ENCODE measurements around the gene MORN1.
A peak's percentile ranks its signal among the peaks of the same experiment; 100 is the strongest.

The MORN1 gene

DNA sequence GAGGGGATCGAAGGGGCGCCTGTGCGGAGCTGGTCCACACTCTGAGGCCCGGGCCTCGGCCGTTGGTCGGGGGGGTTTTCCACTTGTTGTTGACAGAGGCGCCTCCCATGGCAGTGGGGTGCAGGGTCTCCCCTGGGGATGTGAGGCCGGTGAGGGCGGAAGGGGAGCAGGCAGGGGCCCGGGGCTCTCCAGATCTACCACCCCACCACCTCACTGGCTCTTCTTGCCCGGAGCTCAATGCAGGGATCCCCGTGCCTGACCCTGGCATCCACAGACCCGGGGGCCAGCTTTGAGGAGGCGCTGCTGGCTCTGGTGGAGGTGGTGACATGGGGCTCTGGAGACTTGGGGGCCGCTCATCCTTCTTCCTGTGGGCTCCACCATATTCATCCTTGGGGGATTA lies 28.1 kb upstream of the MORN1 start:
- DNase-seq (ENCODE audit: low spot score): no peak

DNA sequence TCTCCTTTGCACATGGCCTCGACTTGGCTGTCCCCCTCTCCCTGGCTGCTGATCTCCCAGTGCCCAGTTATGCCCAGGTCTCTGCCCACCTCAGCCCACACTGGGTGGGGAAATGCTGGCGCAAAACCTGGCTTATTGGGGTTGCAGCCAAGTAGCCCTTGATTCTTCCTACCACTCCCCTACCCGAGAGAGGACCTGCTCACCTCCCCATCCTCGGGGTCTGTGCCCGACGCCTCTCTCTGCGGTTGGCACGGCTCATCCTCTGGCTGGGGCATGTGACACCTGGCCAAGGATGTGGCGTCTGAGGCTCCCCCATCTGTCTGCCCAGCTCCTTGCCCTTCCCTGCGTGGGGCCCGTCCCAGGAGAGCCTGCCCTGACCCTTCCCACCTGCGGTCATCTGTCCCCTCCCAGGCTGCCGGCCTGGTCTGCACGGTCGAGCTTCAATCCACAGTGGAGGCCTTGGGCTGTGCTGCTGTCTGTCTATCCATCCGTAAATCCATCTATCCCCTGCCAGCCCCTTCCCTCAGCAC lies 27.5 kb upstream of the MORN1 start:
- DNase-seq (ENCODE audit: low spot score): no peak

DNA sequence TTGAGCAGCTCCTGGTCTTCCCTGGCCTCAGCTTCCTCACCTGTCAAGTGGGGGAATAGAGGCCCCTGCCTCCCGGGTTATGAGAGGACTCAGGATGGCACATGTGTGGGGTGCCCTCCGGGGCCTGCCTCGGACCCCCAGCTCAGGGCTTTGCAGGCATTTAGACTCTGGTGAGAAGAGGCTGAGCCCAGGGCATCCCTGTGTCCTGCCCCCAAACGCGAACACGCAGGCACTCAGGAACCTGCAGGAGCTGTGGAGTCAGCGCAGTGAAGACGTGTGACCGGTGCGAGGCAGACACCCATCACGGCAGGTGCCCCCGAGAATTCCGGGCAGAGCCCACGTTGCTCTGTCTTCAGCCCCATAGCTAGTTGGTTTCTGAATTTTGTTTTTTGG lies 26.5 kb upstream of the MORN1 start:
- no peak for DNase-seq (ENCODE audit: low spot score)

DNA sequence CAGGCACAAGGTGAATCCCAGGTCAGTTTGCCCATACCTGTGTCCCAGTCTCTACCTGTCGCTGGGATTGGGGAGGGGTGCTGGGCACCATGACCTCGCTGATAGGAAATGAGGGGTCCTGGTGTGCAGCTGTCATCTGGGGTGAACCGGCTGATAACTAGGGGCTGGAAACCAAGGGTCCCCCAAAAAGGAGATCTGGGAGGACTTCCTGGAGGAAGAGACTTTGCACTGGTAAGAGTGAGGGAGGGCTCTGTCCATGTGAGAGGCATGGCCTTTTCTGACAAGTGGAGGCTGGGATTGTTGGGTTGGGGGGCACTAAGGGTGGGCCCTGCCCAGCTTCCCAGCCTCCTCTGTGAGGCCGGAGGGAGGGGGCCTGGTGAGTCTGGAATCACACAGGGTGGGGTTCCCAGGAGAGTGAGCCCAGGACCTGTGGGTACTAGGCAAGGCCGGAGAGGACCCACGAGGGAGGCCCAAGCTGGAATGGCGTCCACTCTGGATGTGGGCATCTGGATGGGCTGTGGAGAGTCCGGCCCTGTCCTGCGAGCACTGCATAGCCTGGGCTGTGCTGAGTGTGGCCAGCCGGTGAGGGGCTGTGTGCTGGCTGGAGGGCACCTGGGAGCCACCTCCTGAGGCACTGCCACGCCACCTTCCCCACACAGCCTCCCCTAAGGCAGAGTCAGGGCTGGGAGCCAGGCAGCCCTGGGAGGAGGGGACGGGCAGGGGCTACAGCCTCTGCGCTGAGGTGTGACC lies 25.9 kb upstream of the MORN1 start:
- DNase-seq (ENCODE audit: low spot score): no peak

DNA sequence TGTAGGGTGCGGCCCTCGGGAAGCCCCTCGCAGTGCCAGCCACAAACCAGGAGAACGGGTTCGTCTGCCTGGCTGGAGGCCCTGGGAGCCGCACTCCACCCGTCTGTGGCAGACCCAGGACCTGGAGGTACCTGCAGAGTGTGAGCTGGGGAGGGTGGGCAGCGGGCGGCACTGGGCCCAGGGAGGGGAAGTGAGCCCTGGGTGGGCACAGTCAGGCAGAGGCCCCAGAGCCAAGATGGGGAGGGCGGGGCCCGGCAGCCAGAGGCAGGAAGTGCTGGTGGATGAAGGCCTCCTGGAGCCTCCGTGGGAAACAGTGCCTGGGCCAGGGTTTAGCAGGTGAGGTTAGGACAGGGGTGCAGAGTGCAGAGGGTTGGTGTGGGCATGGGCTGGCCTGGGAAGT lies 25.0 kb upstream of the MORN1 start:
- DNase-seq (ENCODE audit: low spot score): peak; percentile 15

DNA sequence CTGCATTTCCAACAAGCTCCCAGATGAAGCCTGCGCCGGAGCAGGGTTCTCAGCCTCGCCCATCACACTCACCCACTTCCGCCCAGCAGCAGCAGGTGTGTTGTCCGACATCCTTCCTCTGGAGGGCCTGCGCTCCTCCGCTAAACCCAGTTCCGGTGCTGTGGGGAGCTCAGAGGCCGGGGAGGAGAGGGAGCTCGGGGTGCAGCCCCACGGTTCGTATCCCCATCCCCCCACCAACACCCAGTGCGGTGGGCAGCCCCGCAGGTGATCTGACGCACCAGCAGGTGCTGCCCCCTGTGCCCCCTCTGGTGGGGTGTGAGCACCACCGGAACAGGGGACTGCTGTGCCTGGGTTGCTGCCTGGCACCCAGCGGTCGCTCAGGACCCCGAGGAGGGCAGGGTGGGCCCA lies 24.5 kb upstream of the MORN1 start:
- peak; percentile 34 for DNase-seq (ENCODE audit: low spot score)

DNA sequence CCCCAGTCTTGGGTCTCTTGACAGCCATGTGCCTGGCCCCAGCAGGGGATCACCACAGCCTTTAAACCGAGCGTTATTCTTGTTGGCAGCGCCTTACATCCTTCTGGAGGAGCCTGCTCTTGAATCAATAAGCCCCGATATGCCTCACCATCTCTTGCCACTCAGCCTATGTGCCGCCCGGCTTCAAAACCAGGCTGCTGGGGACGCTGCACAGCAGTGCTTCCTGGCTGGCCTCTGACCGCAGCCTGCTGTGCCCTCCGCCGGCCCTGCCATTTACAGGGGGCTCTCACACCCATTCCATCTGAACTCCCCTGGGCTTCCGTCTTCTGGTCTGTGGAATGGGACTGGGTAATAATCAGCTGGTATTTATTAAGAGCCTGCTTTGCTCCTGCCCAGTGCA lies 24.0 kb upstream of the MORN1 start:
- DNase-seq (ENCODE audit: low spot score): no peak

DNA sequence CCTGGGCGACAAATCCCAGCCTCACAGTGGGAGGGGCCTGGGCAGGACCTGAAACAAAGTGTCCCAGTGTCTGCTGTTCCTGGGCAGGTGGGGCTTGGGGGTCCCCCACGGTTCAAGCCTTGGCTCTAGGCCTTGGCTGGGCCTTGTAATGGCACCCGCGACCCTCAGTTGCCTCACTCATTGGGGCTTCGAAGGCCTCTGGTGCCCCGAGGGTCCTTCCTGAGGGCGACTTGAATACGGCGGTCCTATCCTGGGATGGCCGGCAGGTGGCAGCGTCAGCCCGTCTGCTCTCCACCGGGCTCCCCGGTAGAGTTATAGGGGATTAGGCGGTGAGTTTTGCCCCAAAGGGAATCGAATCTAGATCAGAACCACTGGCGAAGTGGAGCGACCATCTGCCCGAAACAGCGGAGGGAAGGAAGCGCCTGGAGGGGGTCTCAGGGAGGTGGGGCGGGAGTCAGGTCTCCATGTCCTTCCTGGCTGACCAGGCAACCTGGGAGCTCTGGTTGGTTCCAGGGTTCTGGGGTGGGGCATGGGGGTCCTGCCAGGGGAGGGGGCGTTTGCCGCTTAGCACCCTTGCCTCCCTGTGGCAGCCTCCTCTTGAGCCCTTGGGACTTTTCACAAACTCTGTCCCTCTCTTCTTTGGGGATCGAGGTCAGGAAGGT lies 23.1 kb upstream of the MORN1 start:
- DNase-seq (ENCODE audit: low spot score): peak; percentile 89

DNA sequence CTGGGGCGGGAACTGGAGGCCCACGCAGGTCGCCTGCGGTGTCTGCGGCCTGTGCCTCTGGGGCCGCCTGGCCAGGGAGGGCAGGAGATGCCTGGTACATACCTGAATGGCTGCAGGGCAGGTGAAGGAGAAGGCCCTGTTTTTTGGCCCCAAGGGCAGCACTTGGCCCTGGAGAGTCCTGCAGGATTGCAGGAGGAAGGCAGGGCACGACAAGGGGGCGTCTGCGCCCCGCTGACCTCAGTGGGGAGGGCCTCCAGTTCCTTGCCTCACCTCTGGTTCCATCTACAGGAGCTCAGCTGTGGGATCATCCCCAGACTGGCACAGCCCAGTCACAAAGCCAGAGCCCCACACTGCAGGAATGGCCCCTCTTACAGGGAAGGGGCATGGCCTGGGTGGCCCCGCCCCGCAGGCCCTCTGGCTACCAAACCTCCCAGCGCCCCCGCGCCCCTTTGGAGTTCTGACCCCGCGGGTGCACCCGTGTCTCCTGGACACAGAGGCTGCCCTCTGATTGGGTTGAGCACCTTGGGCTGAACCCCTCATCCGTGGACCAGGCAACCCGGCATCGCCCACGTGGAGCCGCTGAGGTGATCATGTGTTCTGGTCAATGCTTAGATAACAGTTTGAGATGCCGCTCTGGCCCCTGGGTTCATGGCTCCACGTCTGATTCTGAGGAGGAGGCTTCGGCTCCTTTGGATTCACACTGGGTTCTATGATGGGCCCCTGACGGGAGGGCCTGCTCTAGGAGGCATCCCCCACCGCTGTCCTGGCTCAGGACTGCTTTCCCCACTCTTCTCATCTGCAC lies 22.3 kb upstream of the MORN1 start:
- DNase-seq (ENCODE audit: low spot score): peak; percentile 25

DNA sequence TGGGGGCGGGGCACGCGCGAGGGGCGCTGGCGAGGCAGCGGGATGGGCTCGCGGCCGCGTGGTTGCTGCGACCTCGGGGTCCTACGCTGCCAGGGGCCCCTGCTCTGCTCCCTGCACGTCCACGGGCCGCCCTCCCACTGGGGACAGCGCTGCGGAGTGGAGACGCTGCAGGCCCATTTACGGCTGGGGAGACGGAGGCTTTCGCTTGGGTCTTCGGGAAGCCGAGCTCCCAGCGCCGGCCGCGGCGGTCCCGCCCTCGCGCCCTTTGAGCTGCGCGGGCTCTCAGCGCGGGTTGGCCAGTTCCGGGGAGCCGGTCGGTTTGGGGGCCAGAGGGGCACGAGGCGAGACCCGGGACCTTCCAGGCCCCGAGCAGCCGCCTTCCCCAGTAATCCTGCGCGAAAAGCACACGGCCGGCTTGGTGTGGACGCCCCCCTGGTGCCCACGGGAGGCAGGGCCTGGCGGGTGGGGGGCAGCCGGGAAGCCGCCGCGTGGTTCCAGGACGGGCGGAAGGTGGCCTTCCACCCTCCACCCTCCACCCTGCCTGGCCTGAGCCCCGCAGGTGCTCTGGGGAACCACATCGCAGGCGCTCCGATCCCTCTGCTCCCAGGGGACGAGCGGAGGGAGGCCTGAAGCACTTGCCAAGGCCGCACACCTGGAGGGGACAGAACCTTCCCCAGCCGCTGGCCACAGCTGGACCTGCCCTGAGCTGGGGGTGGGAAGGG lies 21.6 kb upstream of the MORN1 start:
- DNase-seq (ENCODE audit: low spot score): peak; percentile 63

DNA sequence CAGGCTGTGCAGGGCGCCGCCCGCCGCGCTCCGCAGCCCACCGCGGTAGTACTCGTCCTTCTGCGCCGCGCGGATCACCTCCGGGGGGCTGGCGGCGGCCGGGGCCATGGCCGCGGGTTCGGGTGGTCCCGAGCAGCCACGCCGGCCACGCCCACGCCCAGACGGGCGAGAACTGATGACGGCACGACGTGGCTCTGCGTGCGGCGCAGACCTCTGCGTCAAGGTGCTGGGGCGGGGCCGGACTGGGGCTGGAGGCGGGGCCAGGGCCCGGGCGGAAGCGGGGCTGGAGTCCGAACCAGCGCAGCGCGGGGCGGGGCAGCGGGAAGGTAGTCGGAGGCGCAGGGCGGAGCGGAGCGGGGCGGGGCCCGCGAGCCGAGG lies 21.0 kb upstream of the MORN1 start, which contains the start of gene PEX10:
Gene PEX10, minus strand, starts transcription at position 170 of the 378 bp plus-strand sequence. Its CDS starts 62 bp downstream, at position 108.
- DNase-seq (ENCODE audit: low spot score): peak; percentile 97

DNA sequence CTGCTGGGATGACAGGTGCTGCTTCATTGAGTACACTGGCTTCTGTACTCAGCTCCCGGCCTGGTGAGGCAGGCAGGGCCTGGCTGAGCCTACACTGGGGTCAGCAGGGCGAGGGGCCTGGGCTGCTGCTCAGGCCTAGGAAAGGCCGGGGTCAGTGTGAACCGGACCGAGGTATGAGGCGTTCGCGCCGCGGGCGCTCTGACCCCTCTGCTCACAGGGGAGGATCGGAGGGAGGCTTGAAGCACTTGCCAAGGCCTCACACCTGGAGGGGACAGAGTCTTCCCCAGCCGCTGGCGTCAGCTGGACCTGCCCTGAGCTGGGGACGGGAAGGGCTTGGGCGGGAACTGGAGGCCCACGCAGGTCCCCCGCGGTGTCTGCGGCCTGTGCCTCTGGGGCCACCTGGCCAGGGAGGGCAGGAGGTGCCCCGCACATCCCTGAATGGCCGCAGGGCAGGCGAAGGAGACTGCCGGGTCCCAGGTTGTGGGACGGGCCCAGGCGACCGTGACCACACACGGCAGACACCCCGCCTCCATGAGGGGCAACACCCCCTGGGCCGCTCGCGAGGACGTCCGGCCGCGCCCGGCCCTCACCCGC lies 20.5 kb upstream of the MORN1 start:
- no peak for DNase-seq (ENCODE audit: low spot score)

DNA sequence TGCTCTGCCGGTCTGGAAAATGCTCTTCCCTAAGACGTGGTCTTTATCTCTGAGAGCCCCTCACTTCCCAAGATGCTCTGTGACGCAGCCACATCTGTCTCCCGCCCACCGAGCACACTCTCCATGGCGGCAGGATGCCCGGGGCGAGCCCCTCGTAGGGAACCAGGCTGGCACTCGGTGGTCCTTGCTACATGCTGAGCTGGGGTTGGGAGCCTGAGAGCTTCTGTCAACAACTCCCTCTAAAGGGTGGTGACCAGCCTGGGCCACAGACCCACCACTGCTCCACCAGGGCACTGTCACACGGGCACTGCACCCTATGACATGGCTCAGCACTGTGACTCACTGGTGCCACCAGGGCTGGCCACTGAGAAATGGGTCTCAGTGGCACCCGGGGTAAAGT lies 18.4 kb upstream of the MORN1 start:
- DNase-seq (ENCODE audit: low spot score): no peak

DNA sequence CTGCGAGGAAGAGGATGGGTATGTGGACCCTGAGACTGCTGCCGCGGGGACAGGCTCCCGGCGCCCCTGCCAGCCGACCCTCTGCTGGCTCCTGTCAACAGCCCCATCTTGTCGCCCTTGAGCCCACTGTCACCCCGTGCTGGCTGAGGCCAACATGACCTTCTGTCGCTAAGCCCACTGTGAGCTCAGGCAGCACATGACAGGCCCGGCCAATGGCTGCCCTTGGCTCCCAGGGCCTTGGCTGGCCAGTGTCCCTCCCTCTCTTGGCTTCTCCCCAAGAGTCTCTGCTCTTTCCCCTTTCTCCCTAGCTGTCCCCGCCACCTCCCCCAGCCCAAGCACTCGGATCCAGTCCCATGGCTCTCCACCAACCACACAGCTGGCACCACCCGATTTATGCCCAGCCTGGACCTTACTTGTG lies 17.5 kb upstream of the MORN1 start:
- no peak for DNase-seq (ENCODE audit: low spot score)

DNA sequence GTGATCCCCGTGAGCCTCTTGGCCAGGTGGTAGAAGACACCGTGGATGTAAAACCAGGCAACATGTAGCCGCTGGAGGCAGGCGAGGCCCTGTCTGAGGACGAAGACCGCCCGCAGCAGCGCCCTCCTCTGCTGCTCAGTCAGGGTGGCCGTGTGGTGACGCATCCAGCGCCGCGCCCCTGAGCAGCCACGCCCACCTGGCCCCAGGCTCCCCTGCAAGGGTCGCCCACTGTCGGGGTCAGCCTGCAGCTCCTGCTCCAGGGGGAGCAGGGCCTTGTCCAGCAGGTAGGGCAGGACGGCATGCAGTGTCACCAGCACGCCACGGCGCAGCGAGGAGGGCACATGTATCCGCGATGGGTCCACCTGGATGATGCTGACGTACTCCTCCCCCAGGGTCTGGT lies 17.1 kb upstream of the MORN1 start:
- DNase-seq (ENCODE audit: low spot score): no peak

DNA sequence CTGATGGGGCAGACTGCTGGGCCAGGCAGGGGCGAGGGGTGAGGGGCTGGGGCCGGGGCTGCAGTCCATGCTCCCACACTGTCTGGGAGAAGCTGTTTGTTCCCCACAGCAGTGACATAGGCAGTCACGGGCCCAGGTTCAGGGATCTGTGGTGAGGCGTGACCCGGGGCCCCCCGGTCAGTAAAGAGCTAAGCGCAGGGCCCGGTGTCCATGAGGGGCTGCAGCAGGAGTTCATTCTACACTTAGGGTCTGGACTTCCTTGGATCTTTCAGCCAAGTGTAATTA lies 16.6 kb upstream of the MORN1 start:
- no peak for DNase-seq (ENCODE audit: low spot score)

DNA sequence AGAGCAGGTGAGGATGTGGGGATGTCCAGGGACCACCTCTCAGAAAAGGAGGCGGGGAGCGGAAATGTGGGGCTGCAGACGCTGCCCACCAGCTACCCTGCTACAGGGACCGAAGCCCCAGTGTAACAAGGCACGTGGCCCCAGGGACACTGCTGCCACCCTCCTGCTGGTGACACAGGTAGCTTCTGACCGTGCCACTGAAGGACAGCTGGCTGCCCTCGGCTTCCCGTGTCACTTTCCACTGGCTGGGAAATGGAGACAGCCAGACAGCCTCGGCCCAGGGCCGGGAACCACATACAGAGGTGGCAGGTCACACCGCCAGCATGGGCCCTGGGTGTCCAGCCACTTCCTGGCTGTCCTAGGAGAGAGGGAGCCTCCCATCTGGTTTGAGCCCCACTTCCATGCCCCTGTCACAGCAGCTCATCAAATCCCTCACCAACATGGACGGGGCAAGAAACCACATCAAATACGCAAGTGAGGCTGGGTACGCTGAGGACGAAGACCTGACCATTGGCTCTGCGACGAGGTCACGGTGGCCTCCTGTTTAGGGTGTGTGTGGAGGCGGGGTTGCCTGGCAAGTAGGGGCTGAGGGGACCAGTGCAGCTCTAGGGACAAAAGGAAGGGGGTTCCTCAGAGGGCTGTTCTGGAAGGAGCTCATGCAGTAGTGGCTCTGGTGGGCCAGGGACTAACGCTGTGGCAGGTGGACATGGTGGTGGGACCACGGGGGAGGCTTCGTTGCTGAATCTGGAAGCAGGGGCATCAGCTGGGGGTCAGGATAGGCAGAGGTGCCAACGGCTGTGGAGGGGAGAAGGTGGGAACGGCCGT lies 16.0 kb upstream of the MORN1 start:
- no peak for DNase-seq (ENCODE audit: low spot score)

DNA sequence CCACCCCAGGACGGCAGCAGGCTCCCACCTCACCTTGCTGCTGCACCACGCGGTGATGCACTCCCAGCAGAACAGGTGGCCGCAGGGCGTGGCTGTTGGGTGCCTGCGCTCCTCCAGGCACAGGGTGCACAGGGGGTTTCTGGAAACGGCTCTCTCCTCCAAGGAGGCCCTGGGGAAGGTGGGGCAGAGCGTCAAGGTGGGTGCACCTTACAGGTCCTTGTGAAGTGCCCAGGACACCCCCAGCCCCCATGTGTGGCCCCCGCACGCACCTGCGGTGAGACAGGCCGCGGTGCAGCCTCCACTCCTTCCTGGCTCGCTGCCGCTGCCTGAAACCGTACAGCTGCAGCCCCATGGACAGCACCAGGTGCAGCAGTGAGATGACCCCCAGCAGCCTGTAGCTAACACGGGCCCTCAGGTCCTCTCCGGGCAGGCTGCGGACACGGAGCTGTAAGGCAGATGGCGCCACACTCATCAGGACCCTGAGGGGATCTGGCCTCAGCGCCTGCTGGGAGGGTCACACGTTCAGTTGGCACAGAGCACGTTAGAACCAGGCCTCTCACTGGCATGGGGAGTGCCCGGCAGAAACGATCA lies 15.2 kb upstream of the MORN1 start:
- DNase-seq (ENCODE audit: low spot score): no peak

DNA sequence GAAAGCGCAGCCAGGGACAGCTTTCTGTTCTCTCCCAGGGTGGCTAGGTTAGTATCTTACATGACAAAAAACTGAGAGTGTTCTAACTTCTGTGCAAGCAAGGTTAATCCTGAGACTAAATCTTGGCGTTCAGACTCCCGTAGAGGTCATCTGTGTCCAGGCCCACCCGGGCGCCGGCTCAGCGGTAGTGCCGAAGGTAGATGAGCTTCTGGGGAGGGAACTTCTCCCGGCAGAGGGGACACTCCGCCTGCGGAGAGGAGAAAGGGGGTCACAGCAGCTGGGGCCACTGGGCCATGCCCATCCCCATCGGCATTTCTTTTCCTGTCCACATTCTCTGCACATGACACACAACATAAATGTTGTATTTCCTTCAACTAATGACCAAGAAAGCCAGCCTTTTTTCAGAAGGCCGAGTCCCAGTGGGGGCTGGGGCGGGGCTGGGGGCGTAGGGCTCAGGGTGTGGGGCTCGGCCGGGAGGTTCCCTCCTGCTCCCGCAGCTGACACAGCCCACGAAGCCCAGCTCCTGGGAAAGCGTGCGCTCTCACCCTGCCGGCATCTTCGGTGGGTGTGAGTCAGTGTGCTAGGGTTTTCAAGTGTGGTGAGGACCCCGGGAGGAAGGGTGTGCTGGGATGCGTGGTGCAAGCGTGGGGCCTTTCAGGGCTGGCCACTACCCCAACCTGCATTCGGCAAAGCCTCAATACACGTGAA lies 14.4 kb upstream of the MORN1 start:
- DNase-seq (ENCODE audit: low spot score): no peak

Data from germinal center (tissue), 1 donor.